ENCODE data around the gene SLC2A9. TPM values are rescaled to one million over a fixed set of nuclear protein-coding genes. Genes with fewer than 3 reads are reported as not detected.

Gene SLC2A9
- 0.74 and 2.9 TPM in 2 replicates for total RNA-seq

- DNase-seq: peak; percentile 50
These were observed at the start of gene SLC2A9 for GRCh38 chr4:10020871-10021652. Gene SLC2A9 (minus strand): TSS chr4:10021497. CDS start chr4:10021429, 68 bp downstream.

- no peak for DNase-seq
These were observed 47.9 kb upstream of the SLC2A9 start for GRCh38 chr4:10069075-10069642.

DNA sequence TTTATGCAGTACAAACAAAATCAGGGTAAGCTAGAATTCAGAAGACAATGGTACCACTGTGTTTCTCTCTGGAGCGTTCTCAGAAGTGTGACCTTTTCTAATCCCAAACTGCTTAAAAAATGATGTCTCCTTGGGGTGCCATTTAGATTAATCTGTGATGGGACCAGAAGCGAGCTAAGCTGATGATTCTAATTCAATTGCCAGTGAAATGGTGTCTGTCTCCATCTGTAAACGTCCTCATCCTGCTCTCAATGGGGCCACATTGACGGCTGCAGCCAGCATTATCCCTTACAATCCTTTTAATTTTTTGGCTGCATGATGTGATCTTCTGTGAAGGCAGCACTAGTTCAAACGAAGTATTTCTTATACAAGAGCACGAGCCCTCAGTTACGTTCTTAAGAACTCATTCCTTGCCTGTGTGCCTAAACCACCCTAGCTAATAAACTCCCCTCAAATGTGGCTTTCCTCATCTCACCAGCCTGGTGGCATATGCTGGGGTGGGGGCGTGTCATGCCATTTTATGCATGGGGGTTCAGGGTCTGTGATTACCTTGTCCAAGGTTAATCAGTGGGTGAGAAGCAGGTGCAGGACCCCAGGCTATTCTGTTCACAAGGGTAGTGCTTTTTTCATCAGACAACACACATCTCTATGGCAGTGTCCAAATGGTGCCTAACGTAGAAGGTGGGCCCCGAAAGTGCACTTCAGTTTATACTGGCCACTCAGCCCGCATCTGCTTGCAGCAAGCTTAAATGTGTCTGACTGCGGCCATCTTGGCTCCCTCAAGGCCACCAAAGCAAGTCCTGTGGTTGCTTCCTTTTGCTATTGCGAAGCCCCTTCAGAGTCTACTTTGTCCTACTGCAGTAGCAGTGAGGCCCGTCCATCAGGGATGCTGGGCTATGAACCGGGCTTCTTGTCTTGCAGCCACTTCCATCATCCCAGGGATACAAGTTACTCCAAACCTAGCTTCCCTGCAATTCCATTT, 45.7 kb upstream of the SLC2A9 start:
- DNase-seq: no peak

DNA sequence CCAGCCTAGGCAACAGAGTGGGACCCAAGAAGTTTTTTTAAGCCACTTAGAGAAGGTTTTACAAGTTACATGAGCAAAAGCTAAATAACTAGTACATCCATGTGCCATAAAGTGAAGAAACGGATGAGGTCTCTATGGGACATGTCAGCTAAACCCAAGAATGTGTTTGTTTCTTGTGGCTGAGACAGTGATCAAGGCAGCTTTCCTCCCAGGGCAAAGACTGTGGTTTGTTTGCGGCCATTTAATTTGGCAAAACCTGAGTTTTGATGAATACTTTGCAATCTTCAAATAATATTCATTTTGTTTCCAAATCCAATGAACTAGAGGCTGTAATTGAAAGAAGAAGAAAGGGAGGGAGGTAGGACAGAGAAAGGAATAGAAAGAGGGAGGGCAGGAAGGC, 44.9 kb upstream of the SLC2A9 start:
- DNase-seq: no peak

DNA sequence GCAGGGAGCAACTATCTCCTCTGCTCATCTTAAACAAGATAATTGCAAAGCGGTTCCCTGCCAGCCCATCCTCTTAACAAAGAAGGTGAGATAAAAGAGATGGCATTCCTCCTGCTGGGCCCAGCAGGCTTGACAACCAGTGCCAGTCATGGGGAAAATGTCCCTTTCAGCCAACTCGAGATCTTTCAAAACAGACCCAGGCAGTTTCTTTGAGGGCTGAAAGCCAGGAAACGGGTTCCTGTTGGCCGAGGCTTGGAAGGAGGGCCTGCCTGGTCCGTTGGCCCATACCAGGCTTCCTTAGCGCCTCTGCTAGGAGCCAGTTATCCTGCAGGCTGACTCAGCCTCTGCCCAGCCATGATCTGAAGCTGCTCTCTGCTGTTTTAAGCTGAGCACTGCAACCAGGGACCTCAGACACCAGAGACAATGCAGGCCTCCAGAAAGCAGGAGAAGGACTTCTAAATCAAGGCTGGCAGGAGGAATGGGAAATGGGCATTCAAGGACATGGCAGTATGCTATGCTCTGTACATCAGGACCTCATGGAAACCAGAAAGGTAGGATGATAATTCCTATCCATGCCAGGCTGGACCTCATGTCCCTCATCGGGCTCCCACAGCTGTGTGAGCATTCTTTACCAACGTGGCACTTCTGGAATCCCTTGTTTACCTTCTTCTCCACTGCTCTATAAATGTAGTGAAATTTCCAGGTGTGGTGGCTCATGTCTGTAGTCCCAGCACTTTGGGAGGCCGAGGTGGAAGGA, 42.4 kb upstream of the SLC2A9 start:
- peak; percentile 92 for DNase-seq

DNA sequence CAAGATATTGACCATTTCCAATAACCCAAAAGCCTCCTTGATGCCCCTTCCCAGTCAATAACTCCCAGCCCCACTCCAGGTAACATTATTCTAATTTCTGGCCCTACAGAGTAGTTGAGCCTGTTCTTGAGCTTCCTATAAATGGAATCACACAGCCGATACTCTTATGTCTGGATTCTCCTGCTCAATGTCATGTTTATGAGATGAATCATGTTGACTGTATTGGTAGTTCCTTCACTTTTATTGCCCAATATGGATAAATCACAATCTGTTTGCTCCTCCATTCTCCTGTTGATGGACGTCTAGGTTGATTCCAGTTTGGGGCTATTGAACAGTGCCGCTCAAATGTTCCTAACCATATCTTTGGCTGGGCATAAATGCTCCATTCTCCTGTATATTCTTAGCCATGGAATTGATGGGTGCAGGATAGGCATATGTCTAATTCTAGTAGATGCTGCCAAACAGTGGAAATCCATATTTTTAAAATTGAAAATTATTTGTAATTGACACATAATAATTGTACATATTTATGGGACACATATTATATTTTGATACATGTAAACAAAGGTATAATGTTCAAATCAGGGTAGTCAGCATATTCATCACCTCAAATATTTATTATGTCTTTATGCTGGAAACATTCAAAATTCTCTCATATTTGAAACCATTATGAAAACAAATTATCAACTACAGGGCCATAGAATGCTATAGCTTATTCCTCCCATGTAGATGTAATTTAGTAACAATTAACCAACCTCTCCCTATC, 40.5 kb upstream of the SLC2A9 start:
- no peak for DNase-seq

DNA sequence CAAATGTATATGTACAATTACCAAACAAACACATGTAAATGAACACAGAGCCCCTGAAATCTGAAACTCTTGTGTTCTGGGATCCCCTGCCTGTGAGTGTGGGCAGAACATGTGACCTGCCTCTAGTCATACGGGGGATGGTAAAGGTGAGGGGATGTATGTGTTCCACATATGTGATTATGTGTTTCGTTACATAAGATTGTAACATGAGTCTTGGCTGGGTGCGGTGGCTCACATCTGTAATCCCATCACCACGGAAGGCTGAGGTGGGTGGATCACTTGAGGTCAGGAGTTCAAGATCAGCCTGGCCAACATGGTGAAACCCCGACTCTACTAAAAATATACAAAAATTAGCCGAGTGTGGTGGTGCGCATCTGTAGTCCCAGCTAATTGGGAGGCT, 37.1 kb upstream of the SLC2A9 start:
- no peak for DNase-seq

DNA sequence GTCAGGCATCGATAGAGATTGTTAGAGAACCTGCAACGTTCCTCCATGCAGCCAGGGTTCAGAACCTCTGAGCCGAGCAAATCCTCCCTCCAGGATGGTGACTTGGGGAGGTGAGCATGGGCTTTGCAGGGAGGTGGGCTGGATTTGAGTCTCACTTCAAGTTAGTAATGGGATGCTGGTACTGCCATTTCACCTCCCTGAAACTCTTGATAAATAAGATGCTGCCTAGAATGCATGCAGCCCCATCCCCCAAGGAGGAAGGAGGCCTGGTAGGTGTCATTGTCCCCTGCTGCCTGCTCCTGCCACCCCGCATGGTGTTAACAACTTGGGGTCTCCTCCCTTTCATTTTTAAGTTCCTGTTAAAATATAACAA, 35.7 kb upstream of the SLC2A9 start:
- DNase-seq: no peak

DNA sequence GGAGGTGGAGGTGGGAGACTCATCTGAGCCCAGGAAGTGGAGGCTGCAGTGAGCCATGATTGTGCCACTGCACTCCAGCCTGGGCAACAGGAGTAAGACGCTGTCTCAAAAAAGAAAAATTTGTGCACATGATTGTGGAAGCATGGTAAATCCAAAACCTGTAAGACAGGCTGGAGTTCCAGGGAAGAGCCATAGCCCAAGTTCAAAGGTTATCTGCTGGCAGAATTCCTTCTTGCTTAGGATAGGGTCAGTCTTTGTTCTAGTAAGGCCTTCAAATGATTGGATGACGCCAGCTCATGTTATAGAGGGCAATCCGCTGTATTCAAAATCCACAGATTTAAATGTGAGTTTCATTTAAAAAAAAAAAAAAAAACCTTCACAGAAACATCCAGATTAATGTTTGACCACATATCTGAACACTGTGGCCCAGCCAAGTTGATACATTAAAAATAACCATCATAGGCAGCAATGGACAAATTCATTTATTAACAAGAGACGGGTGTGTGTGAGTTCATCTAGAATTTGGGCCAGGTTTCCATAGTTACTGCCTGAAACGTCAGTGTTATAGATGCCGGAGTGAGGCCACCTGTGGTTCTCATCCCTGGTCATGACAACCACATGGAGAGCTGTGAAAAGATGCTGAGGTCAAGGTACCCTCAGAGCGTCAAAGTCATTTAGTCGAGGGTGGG, 35.2 kb upstream of the SLC2A9 start:
- no peak for DNase-seq

DNA sequence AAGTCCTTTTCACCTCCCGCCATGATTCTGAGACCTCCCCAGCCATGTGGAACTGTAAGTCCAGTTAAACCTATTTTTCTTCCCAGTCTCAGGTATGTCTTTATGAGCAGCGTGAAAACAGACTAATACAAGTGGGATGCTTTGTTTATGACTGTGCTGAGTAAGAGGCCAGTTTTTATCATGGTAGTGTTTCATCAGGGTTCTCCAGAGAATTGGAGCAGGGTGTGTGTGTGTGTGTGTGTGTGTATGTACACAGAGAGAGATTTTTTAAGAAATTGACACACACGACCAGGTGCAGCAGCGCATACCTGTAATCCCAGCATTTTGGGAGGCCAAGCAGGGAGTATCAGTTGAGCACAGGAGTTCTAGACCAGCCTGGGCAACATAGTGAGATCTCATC, 34.6 kb upstream of the SLC2A9 start:
- no peak for DNase-seq

GRCh38 chr4:10054571-10055041, 33.3 kb upstream of the SLC2A9 start:
- DNase-seq: peak; percentile 80

DNA sequence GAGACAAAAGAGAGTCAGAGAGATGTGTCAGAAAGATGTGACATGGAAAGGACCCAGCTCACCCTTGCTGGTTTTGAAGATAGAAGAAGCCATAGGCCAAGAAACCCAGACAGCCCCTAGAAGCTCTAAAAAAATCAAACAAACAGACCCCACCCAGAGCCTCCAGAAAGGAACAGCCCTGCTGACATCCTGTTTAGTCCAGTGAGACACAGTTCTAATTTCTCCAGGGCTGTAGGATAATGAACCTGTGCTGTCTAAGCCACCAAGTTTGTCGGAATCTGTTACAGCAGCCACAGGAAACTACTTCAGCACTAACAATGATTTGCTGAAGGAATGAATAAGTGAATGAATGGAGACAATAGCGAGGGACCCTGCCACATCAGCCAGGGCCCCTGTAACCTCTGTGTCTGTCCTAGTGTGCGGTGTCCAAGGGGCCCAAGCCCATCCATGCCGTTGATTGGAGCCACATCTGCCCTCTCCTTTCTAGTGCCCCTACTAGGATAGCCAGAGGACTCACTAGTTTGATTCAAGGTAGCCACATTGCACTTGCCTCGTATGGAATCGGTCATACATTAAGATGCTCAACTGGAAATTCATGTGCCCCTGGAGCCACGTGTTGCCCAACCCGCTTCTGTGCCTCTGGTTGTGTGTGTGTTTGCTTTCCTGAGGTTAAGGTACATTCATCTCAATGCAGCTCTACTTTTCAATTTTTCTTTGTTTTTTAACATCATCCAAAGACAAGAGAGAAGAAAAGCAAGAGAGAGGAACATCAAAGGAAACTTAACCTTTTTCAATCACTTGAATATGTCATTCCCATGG, 32.5 kb upstream of the SLC2A9 start:
- DNase-seq: no peak

DNA sequence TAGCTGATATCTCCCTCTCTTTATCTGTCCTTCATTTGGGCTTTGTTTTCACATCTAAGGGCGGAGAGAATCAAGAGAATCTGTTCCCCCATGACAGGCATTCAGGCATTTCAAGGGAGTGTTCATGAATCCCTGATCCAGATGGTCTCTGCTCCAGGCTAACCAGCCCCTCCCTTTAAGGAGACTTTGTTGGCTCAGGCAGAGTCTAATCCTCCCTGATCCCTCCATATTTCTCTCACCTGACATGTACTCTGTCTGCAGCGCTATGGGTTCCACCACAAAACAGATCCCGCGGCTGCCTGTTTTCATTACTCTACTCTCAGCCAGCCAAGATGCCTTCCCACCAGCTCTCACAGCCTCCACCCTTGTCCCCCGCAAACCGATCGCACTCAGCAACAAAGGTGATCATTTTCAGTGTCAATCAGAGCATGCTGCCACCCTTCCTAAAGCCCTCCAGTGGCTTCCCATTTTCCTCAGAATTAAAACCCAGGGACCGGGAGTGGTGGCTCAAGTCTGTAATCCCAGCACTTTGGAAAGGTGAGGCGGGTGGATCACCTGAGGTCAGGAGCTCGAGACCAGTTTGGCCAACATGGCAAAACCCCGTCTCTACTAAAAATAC, 30.3 kb upstream of the SLC2A9 start:
- no peak for DNase-seq

DNA sequence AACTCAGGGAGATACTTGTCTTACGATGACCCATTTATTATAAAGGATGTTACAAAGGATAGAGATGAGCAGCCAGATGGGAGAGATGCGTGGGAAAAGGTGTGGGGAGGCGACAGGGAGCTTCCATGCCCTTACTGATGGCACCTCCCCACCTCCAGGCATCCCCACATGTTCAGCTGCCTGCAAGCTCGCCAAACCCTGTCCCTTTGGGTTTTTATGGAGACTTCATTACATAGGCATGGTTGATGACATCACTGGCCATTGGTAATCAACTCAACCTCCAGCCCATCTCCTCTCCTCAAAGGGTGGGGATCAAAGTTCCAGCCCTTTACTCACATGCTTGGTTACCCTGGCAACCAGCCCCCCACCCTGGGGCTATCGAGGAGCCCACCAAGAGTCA, 29.4 kb upstream of the SLC2A9 start:
- no peak for DNase-seq

- DNase-seq: no peak
These were observed 29.0 kb upstream of the SLC2A9 start for GRCh38 chr4:10050261-10050661.

- no peak for DNase-seq
These were observed 27.8 kb upstream of the SLC2A9 start for GRCh38 chr4:10048941-10049697.

DNA sequence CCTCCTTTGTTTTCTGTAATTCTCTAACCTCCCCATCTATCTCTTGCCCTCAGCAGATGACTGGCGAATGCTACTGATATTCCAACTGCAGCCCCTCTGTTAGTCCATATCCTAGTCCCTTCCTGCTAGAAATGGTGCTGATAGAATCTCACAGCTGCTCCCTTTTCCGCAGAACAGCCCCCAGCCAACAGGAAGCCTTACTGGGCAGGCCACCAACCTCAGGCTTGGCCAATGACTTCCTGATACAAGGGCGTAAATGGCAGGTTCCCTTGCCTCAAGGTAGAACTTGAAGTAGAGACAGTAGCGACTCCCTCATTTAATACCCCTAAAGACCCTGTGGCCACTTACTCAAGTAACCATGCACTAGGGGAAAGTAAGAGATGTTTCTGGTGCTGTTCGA, 26.7 kb upstream of the SLC2A9 start:
- DNase-seq: no peak

DNA sequence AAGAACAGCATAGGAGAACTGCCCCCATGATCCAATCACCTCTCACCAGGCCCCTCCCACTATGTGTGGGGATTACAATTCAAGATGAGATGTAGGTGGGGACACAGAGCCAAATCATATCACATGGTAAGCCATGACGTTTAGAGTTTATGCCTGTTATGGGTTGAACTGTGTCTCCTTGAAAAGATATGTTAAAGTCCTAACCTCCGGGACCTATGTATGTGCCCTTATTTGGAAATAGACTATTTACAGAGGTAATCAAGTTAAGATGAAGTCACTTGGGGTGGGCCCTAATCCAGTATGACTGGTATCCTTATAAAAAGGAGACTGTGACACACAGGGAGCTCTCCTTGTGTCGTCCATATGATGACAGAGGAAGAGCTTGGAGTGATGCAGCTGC, 25.2 kb upstream of the SLC2A9 start:
- no peak for DNase-seq

GRCh38 chr4:10045481-10045880, 24.2 kb upstream of the SLC2A9 start:
- no peak for DNase-seq

Data from dermis blood vessel endothelial cell (primary cell).